ENCODE results near the gene EPHA6. TPM values are rescaled to one million over a fixed set of nuclear protein-coding genes. Genes with fewer than 3 reads are reported as not detected.

The EPHA6 gene
- total RNA-seq, 4 donors from 2014 or later, result 0.94 to 1.8 (median 1.00) TPM

DNA sequence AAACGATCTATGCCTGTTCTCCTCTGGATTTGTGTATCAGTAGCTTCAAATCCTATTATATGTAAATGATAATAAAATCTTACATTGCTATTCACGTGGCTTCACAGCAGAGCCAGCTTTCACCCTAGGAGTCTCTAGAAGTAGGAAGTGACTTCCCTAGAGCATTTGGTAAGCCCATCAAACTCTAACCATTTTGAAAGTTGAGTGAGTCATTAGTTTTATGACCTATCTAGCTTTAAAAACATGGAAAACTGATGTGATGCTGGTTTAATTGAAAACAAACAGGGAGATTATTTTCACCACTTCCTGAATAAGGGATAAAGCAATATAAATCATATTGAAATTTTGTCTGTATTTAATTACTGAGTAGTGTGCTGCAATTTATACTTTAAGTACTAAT lies 275.2 kb downstream of the EPHA6 start:
- TF ChIP-seq, protein P1, sequence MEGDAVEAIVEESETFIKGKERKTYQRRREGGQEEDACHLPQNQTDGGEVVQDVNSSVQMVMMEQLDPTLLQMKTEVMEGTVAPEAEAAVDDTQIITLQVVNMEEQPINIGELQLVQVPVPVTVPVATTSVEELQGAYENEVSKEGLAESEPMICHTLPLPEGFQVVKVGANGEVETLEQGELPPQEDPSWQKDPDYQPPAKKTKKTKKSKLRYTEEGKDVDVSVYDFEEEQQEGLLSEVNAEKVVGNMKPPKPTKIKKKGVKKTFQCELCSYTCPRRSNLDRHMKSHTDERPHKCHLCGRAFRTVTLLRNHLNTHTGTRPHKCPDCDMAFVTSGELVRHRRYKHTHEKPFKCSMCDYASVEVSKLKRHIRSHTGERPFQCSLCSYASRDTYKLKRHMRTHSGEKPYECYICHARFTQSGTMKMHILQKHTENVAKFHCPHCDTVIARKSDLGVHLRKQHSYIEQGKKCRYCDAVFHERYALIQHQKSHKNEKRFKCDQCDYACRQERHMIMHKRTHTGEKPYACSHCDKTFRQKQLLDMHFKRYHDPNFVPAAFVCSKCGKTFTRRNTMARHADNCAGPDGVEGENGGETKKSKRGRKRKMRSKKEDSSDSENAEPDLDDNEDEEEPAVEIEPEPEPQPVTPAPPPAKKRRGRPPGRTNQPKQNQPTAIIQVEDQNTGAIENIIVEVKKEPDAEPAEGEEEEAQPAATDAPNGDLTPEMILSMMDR (IDR thresholded peaks at IDR 0.05; ENCODE audit: low read depth), result no peak

DNA sequence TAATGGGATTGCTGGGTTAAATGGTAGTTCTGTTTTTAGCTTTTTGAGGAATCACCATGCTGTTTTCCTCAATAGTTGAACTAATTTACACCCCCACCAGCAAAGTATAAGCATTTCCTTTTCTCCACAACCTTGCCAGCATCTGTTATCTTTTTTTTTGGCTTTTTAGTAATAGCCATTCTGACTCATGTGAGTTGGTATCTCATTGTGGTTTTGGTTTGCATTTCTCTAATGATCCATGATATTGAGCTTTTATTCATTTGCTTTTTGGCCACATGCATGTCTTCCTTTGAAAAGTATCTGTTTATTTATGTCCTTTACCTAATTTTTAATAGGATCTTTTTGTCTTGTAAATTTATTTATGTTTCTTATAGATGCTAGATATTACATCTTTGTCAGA lies 288.2 kb downstream of the EPHA6 start:
- TF ChIP-seq, protein P1 (IDR thresholded peaks at IDR 0.05; ENCODE audit: low read depth), result no peak

- TF ChIP-seq, protein P1 (IDR thresholded peaks at IDR 0.05; ENCODE audit: low read depth), result no peak
Observed at GRCh38 chr3:97105989-97106651, 291.7 kb downstream of the EPHA6 start.

GRCh38 chr3:97106652-97106989 lies 292.2 kb downstream of the EPHA6 start:
- TF ChIP-seq, protein P1 (IDR thresholded peaks at IDR 0.05; ENCODE audit: low read depth), result no peak

DNA sequence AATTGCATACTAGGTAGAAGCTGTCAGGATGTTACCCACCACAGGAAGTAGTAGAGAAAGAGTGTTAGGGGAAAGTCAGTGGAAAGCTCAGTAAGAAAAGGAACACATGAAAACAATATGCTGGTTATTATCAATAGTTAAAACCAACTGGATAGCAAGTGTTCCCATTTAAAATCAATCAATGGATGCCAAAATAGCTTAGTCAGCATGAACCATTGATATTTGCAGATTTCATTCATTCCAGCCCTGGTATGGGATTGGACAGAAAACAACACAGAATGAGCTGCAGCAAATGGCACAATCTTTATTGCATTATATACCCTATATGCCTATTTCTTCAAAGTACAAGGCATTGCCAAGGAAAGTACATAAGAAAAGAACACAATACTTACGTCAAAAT lies 293.7 kb downstream of the EPHA6 start:
- TF ChIP-seq, protein P1 (IDR thresholded peaks at IDR 0.05; ENCODE audit: low read depth), result no peak

GRCh38 chr3:97111244-97111643 lies 296.9 kb downstream of the EPHA6 start:
- TF ChIP-seq, protein P1 (IDR thresholded peaks at IDR 0.05; ENCODE audit: low read depth), result no peak

- TF ChIP-seq, protein P1 (IDR thresholded peaks at IDR 0.05; ENCODE audit: low read depth), result no peak
Observed at GRCh38 chr3:97121386-97121785, 307.0 kb downstream of the EPHA6 start.
